CD4-positive, alpha-beta T cell treated with Interleukin-15 for 1 hour (primary cell): ENCODE results near the gene ADAM19.
A peak's percentile ranks its signal among the peaks of the same experiment; 100 is the strongest.

ENCODE experiments used
- DNase-seq: peaks from one replicate; pipeline ENCODE4 v3.0.0-alpha.2; 2020

Gene ADAM19

DNA sequence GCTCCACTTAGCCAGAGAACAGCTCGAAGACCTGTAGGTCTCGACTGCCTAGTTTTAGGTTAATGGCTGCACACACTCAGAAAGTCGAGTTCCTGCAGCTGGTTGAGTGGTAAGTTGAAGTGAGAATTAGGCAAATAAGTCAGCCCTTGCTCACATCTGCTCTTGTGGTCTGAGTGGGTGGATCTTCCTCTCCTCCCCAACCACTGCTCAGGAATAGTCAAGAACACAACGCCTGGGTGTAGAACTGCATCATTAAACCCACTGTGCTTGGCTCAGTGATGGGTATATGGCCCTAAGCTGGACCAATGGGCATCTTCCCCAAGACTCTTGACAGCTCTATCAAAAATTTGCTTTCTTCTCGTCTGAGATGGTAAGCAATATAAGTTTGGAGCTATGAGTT lies 20.9 kb upstream of the ADAM19 start:
- DNase-seq = peak; percentile 64

DNA sequence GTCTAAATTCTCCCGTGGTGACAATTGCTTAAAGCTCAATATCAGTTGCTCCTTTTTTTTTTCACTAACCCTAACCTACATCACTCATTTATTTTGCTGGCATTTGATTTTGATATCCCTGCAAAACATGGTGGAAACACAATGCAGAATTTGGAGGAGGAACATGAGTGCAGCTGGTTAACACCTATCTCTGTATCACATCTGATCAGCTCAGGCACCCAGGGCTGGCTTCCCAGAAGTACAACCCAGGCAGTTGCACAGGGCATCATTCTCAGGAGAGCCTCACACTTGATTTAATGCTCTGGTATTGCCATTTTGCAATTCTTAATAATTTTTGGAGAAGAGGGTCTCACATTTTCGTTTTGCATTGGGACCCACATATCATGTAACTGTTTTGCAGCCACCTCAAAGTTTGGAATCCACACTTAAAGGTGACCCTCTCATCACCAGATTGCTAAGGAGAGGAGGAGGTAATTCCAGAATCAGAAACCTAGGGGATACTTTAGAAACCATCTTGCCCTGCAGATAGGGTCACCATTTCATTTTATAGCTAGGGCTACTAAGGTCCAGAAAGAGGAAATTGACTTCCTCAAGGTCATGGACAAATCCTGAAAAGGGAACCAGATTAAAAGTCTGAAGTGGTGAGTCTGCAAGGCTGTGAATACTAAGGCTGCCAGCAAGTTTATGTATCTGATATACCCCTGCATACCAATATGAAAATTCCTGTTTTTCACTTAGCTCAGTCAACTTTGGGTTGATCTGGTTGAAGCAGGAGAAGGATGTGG lies 19.3 kb upstream of the ADAM19 start:
- DNase-seq = no peak

DNA sequence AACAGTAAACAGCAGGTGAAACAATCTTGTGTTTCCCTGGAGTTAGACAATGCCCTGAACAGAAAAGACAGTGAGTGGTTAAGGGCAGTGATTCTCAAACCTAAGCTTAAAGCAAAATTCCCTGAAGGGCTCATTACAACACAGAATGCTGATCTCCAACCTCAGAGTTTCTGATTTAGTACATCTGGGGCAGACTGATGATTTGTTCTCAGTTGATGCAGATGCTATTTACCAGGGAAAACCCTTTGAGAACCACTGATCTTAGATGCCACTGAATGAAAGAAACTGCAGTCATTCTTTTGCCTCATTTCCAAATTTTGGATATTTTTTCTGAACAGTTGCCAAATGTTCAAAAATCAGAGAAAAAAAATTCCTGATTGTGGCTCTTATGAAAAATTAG lies 18.7 kb upstream of the ADAM19 start:
- no peak for DNase-seq

DNA sequence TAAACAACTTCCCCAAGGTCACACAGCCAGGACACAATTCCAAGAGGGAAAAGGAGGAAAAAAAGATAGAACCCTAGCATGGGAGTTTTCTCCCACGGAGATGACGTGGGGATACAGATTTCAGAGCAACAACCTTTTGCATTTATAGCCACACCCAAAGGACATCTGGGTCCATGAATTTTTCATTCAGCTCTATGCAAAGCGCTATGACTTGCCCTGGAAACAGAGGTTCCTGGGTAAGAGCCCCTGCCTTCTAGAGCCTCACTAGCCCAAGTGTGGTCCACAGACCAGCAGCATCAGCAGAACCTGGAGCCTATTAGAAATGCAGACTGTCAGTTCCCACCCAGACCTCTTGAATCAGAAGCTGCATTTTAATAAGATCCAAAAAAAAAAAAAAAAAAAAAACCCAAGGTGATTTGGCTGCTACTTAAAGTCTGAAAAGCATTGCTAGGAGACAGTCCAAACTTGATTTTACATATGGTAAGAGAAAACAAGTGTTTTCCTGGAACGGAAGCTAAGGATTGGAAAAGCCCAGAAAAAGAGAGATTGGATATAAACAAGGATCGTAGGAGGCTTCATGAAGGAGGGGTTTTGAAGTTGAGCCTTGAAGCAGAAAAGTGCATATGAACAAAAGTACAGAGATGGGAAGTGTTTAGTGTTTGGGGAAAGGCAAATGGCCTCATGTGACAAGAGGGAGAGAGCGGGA lies 17.6 kb upstream of the ADAM19 start:
- DNase-seq = no peak

DNA sequence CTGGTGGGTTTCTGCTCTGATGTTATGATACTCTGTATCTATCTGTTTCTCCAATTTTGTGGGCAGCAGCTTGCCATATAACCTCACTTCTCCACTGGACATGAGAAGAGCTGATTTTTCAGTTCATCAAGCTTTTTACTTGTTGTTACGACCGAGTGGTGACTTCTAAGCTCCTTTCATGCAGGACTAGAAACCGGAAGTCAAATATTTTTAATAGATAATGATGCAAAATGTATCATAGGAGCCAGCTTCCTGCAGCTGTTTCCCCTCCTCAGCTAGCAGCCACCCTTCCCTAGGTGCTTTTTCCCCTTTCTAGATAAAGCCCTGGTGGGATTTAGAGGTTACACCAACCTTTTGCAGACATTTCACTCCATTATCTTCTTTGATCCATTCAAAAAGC lies 17.0 kb upstream of the ADAM19 start:
- DNase-seq = no peak

DNA sequence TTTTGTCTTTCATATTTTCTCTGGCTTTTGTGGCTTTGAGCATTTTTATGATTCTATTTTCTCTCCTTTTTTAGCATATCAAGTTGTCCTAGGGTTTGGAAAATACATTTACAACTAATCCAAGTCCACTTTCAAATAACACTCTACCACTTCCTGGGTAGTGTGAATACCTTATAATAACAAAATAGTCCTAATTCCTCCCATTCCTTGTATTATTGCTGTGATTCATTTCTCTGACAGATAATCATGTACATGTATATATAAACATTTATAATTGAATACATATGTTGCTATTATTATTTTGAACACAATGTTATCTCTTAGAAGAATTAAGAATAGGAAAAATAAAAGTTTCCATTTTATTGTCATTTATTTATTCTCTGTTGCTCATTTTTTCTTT lies 14.9 kb upstream of the ADAM19 start:
- no peak for DNase-seq

DNA sequence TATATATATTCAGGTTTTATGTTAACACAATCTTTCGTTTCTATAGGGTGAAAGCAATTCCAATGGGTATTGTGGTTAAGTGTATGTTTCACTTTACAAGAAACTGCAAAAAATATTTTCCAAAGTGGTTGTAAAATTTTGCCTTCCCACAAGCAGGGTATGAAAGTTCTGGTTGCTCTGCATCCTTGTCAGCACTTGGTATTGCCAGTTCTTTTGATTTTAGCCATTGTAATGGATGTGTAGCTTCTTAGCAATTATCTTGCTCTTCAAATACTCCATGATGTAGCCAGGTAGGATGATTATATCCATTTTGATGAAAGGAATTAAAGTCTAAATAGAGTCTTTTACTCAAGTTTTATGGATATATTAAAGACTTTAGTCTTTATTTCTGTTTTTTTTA lies 9.1 kb upstream of the ADAM19 start:
- no peak for DNase-seq

DNA sequence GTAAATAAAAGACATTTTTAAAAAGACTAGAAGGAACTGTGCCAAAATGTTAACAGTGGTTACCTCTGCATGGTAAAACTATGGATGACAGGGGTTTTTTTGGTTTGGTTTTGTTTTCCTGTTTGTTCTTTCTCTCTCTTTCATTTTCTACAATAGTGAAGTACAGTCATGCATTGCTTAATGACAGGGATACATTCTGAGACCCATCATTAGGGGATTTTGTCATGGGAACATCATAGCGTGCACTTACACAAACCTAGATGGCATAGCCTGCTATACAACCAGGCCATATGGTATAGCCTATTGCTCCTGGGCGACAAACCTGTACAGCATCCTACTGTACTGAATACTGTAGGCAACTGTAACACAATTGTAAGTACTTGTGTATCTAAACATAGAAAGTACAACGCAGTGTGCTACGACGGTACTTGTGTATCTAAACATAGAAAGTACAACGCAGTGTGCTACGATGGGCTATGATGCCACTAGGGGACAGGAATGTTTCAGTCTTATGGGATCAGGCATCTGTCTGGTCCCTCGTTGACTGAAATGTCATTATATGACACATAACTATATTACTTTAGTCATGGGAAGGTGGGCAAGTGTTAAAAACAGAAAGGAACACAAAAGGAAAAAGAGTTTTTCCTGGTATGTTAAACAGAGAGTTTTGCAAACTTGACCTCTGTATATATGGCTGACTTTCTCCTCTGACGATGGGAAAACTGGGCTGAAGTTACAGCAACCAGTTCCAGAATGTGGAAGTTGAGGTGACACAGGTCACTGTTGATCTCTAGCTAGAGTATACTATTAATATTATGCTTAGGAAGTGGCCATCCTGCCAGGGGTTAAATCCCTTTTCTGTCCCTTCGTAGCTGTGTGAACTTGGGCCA lies 7.4 kb upstream of the ADAM19 start:
- no peak for DNase-seq

DNA sequence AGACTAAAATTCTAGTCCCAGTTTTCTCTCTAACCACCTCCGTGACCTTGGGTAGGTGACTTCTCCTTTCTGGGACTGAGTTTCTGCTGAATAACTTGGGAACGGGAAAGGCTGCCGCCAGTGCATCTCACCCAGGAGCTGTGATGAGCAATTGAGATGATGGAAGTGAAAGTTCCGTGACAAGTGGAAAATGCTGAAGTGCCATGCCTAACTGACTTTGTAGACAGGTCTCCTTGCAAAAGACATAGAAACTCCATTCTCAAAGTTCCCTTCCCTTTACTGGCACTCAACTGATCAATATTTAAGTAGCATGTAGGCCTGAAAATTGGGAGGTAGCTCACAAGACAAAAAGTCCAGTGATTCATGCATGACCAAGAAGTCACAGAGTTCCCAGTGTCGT lies 6.3 kb upstream of the ADAM19 start:
- DNase-seq = no peak

DNA sequence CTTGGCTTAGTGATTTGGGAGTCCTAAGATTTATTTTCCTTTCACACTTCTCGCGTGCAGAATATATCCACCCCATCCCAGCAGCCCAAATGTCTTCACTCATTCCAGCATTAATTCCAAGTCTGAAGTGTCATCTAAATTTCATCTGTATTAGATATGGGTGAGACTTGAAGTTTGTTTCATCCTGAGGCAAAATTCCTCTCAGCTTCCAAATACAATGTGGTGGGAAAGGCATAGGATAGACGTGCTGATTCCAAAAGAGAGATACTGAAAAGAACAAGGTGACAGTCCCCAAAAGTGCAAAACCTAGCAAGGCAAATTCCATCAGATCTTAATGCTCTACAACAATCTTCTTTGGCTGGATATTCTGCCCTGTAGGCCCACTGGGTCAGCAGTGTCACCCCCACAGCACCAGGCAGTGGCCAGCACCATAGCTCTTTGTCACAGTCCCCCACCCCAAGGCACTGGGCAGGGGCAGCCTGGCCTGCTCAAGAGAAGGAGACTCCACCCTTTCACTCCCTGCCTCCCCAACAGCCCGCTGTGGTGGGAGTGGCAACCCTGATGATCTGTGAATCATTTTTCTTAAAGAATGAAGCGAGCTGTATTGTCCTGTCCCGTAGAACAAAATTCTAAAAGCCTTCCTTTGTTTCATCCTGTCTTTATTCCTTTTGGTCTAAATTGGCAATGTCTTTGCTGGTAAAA lies 2.7 kb upstream of the ADAM19 start:
- DNase-seq = no peak

DNA sequence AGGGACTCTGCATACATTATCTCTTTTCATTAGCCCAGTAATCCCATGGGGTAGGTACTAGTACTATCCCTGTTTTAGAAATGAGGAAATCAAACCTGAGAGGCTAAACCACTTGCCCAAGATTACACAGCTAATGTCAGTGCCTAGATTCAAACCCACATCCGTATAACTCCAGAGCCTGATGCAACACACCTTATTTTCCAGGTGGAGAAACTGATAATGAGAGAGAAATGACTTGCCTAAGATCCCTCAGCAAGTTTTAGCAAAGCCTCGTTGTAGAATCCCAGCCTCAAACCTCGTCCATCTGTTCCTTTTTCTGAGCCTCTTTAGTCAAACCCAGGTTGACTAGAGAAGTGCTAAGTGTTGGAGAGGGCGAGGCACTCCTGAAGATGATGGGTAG lies 1.1 kb upstream of the ADAM19 start:
- no peak for DNase-seq

DNA sequence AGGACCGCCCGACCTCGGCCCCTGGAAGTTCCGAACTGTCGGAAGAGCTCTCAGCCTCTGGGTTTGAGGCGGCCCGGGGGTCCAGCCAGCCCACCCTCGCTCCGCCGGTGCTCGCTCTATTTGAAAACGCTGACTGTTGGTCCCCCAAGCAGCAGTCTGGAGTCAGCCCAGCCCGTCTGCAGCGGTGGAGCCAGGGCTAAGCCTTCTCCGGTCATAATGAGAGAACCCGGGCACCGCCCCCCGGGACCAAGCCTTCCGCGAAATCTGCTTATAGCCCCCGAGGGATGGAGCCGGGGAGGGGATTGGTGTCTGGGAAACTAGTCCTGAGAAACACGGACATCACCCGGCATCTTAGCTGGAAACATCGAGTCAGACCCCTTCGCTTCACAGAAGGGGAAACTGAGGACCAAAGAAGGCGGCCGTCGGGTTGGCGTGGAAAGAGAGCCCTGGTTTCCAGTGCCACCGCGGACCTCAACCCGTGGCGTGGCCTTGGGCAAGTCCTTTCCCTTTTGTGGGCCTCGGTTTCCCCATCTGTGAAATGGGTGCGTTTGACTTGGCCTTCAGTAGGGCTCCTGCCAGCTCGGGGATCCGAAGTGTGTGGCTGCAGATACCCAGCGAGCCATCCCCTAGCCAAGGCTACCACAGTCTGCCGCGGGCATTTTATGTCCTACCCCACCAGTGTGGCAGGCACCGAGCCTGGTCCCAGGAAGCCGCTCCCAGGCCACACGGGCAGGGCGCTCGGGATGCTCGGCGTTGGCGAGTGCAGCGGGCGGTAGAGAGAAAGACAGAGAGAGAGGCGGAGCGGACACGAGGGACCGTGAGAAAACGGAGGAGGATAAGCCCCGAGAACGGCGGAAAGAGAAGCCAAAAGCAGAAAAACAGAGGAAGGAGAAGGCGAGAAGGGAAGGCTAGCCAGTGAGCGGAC lies 857 bp downstream of the ADAM19 start:
- no peak for DNase-seq

DNA sequence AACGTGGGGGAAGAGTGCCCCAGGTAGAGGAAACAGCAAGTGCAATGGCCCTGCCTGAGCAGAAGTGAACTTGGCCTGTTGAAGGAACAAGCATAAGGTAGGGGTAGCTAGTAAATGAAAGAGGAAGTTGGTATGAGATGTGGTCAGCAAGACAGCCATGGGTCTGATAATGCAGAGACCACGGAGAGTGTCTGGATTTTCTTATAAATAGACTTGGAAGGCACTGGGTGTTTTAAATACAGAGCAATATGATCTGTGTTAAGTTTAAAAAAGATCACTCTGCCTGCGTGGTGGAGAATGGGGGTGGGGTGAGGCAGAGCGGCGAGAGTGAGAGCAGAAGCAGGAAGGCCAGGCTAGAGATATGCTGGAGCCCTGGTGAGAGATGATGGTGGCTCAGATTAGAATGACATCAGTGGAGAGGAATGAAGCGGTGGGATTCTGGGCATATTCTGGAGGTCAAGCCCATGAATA lies 4.2 kb downstream of the ADAM19 start:
- peak; percentile 64 for DNase-seq

DNA sequence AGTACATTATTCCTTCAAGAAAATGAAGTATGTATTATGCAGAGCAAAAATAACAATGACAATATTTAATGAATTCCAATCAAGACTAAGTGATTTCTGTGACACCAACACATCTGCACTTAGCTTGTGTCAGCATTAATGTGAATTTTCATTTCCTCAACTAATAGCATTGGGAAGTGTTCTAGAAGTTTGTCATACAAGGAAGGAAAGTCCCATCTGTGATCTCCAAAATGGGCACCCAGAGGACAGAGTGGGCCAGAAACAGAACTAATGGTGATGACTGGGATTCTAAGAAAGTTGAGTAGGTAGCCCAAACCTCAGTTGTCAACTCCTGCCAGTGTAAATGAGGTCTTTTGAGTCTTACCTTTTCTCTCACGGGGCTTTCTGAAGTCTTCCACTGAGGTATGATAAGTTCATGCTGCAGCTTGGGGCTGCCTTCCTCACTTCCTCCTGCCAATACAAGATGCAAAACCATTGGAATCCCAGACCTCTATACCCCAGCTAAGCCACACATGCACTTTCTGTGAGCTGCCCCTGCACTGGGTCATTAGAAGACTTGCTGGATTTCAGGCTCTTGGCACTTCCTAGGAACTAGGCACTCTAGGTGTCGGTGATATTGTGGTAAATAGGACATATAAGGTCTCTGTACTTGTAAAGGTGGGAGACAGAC lies 4.9 kb downstream of the ADAM19 start:
- no peak for DNase-seq

DNA sequence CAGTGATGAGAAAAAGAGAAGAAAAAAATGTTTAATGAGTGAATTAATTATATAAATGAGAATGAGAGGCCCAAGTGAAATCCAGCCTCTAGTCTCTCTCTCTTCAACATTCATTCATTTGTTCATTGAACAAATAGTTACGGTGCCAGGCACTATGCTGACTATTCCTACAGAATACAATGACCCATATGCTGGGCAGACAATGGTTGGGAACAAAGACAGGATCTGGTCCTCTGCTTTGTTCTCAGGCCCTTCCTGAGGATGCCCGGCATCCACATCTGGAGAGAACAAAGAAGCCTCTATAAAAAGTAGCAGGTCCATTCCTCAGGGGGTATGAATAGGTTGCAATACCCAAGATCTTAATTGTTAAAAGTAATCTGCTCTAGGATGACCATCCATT lies 6.9 kb downstream of the ADAM19 start:
- DNase-seq = no peak

DNA sequence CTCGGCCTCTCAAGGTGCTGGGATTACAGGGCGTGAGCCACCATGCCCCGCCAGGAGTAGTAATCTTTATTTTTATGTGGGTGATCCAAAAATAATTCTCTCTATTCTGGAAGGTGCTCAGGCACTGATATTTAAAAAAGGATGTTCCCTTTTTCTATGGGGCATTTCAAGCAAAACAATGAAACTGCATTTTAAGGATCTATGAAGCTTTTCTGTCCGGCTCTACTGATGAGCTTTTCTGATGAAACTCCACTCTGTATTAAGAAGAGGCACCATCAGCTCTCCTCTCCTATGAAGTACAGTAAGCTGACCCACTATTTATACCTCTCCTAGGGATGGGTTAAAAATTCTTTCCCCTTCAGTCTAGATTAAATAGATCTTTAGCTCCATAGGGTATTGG lies 7.4 kb downstream of the ADAM19 start:
- DNase-seq = no peak

DNA sequence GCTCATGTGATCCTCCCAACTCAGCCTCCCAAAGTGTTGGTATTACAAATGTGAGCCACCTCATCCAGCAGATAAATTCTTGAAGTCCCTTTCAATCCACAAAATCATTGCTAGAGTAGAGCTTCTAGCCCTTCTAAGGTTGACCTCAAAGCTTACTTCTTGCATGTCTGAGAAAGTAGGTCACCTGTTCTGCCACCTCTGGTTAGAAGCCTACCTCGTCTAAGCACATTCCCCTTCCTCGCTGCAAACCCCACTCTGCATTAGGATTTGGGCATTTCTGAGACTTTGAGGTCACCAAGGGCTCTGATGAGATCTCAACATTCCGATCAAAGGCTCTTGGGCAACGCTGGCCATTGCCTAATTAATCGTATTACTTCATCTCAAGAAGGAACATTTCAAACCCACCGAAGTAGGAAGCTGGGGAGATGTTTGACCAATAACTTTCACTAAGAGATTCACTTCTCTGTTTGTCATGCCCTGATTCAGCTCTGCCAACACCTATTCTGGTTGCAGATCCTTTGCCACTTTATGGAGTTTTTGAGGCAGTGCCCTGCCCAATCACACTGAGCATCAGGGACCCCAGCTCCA lies 8.6 kb downstream of the ADAM19 start:
- DNase-seq = peak; percentile 38

DNA sequence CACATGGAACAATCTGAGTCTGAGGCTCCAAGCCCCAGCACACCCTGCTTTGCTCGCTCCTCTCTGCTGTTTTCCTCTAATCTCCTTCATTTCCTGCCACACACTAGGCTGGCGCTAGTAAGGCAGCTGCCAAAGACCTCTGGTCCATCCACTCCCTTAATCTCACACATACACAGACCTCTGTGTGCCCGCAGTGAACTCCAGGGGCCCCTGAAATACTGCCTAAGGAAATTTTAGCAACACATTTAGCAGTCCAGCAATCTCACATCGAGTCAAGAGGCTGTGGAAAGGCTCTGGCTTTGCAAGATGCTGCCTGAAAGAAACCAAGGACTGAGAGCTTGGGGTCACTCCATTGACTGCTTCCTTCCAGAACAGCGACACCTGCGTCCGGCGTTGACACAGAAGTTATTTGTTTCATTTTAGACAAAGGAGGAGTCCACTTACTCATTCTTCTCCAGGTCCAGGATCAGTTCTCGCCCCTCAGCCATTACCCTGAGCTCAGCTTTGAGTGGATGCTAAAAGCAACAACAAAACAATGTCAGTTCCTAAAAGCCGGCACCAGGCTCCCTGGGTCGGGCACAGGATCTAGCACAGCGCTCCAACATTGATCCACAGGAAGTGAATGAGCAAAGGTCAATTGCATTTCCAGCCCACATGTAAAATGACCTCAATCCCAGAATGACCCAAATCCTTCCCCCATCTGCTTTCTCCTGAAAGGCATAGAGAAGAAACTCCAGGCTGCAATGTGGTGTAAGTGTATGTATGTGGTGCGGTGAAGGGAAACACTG lies 11.5 kb downstream of the ADAM19 start:
- no peak for DNase-seq

DNA sequence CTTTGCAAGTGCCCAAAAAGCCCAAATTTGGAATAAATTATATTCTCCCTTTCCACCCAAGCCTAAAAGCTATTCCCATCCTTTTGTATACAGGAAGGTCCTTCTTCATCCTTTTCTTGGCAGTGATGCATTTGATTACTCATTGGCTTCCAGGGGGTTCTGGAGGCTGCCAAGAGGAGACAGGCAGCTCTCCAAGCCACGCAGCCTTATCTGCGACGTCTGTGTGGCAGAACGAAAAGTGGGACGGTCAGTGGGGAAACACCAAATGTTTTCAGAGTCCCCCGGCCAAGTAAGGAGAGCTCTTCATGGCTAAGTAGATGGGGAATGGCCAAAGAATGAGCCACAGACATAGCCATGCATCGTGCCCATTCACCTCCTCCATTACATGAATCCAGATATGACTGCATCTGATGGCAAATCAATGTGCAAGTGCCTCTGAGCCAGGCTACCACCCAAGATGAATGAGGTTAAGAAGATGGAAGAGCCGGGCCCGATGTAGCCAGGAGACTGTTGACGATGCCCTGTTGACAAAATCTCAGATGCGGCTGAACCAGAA lies 12.1 kb downstream of the ADAM19 start:
- no peak for DNase-seq
